Renal cortical epithelial cell (primary cell): ENCODE data around the gene NFIA. TPM values are rescaled to one million over a fixed set of nuclear protein-coding genes. Genes with fewer than 3 reads are reported as not detected.

Source experiments
- DNase-seq: peaks from one replicate; pipeline ENCODE4 v3.0.0-alpha.2; 2011; ENCODE audit warnings: low read depth
- total RNA-seq: library from RNA; depleted of rRNA; stranded (reverse); fragments of >200 nt; gene quantifications from 2 replicates; pipeline ENCODE4 v1.2.3, GENCODE V29; 2014

Gene NFIA
- total RNA-seq, 1 donor from 2014 or later, result 8.2 TPM

GRCh38 chr1:61330571-61330970, 248.2 kb downstream of the NFIA start:
- no peak for DNase-seq

DNA sequence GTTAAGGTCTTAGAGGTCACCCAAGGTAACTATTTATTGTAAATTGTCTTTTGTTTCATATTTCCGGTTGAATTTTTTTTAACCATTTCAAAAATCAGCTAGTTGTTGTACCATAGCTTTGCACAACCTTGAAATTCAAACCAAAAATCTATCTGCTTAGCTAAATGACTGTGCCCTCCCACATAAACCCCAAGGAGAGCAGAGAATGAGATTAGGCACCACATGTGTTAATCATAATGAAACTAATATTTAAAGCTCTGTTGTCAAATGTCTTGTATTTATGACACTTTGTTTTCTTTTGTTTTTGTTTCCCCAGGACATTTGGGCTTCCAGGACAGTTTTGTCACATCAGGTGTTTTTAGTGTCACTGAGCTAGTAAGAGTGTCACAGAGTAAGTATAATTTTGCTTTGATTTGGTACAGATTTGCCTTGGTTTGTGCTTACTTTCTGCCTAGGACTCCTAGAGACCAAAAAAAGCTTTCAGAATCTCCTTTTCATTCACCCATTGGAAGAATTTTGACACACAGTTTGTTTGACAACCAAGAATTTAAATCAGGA, 249.9 kb downstream of the NFIA start:
- DNase-seq, result no peak

- DNase-seq, result no peak
Measured at GRCh38 chr1:61332796-61333195, 250.4 kb downstream of the NFIA start.

DNA sequence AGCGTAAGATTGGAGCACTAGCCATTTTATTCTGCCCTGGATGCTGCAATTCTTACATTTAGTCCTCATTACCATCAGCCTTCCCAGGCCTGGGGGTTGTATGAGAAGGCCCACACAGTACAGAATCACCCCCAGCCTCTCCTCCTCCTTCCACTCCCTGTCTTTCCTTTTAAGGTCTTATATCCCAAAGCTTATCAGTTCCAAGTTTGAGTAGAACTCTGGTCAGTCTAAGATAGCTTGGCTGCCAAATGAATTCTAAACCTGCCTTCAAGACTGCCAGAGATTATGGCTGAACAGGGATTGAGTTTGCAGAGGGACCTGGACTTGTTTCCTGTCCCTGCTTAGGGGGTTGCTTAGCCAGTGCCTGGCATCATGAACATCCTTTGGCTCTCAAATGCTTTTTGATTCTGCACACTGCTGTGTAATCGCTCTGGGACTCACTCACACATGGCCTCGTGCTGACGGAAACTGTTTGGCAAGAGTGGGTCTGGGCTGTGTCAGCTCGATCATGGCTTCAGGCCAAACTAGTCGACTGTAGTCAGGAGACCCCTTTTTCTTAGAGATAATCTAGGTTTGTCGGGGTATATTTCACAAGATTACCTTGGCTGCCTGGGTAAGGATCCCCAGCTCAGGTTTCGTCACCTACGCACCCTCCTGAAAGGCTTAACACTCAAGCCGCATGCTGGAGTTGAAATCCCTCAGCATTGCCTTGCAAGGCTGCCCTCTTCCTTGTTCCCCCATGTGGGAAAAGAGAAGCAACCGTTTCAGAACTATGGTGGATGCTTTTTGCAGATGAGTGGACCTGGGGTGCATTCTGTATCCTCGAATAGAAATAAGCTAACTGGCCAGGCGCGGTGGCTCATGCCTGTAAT, 252.6 kb downstream of the NFIA start:
- no peak for DNase-seq

GRCh38 chr1:61337037-61337436, 254.7 kb downstream of the NFIA start:
- peak; percentile 29 for DNase-seq

- DNase-seq, result no peak
Measured at GRCh38 chr1:61337441-61337951, 255.1 kb downstream of the NFIA start.

DNA sequence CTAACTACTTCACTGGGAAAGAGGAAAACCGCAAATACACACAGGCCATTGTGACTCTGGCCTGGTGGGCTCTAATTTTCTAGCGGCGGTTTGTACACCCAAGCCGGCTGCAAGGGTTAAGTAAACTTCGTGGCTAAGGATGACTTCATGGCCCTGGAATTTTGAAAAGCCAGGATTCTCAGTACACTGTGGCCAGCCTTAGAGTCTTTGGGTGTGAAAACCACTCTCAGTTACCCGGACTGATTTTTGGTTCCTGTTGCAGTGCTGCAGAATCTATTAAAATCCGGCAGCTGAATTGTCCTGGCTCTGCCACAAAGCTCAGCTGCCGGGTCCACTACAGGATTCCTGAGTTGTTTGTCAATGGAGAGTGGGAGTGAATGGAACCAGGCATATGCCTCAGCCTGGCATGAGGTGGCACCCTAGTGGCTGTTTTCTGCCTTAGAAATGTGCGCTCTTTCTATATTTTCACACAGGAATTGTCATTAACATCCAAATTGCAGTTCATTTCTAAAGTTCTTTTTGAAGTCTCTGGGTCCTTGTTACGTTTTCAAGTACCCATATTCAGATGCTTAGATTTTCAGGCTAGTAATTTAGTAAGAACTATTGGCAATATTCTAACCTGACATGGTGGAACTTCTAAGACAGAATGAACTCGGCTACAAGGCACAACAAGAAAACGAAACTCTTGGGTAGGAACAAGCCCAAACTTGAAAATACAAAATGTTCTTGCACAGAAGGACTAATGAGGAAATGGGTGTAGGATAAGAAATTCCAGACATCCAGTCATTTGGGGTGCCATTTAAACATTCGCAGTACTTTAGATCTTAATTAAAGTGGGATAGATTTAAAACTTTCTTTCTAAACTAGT, 255.9 kb downstream of the NFIA start:
- DNase-seq, result peak; percentile 96

- DNase-seq, result no peak
Measured at GRCh38 chr1:61338899-61339298, 256.5 kb downstream of the NFIA start.

DNA sequence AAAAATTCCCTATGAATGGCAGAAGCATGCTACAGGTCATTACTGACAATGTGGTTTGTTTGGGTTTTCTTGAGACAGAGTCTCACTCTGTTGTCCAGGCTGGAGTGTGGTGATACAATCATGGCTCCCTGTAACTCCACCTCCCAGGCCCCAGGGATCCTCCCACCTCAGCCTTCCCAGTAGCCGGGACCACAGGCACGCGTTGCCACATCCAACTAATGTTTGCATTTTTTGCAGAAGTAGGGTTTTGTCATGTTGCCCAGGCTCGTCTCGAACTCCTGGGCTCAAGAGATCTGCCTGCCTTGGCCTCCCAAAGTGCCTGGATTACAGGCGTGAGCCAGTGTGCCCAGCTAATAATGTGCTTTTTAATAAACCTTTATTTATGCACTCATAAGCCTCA, 259.1 kb downstream of the NFIA start:
- DNase-seq, result no peak

DNA sequence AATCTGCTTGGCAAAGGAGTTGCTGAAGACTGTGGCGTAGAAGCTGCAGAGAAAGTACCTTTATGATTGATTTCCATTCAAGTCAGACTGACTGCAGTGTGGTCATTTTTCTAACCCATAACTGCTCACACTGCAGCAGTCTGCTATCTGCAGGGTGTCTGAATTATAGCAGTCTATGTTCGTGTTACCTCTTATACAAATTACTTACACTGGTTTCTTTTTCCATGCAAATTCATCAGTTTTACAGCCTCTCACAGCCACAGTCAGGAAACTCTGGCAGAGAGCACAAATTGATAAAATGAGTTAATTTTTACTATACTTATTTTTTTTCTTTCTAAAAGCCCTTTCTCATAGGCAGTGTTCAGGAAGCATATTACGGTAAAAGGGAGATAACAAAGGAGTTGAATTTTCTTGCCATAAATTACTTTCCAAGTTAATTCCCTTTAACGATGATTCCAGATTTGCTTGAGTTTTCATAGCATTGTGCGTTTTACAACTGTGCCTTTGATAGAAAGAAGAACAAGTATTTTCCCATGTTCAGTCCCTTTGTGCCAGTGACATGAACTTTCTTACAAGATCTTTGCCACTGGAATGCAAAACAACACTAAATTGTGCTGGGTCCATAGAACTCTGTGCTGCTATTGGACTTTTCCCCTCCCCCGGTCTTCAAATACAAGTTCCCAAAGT, 261.5 kb downstream of the NFIA start:
- no peak for DNase-seq

DNA sequence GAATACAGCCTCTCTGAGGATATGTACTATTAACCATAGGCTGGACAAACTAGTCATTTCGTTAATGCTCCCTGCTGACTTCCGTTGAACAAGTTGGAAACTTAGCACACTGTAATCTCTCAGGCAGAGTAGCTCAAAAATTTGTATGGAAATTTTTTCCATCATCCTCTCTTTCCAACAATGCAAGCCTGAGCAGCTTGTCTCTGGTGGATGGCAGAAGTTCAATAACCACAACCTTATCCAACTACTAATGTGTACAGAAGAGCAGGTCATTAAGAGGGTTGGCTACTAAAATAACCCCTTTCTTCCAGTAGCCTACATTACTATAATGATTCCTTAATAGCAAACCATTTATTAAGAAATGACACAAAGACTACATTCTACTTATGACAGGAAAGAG, 262.3 kb downstream of the NFIA start:
- no peak for DNase-seq

DNA sequence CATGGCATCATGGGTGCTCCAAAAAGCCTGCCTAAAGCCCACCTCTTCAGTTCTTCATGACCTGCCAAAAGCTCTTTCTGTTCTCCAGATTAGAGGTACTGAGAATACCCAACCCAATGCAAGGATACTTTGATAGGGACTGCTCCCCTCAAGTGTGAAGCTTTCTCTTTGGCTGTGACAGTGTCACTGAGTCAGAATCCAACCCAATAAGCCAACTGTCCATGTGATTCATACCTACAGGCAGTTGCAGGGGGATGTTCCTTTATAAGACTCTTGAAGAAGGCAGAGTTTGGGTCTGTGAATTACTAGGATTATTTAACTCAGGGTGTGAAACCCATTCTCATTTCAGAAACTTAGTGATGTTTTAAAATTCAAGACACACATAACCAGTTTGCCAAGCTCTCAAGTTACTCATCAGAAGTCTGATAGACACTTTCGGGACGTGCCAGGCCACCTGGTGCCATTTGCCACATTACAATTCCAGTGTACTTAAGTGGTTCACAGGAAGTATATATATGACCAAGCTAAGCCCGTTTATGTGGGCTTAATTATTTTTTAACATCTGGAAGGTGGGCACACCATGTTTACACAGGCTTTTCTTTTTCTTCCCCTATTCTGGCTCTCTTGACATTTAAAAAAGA, 265.8 kb downstream of the NFIA start:
- no peak for DNase-seq

DNA sequence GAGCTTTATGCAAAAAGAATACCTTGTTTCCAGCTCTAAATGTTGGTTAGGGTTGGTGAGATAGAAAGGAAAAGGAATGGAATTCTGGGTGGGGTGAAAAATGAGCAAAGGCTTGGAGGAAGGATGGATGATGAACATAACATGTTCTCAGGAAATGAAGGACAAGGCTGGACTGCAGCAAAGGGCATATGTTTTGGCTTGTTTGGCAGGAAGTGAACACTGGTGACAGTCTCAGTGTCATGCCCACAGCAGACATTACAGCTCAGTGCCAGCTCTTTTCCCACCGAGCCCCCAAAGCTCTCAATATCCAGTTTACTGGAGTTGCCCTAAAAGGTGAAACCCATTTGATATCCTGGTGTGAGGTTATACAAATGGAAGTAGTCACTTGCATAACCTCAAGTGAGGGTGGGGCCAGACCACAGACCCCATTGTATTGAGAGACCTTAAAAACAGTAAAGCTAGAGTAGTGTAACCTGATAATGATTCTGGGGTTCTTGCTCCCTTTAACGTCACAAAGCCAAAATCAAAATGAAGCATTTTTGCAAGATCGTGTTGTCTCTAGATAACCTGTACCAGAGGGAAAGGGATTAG, 270.6 kb downstream of the NFIA start:
- no peak for DNase-seq

DNA sequence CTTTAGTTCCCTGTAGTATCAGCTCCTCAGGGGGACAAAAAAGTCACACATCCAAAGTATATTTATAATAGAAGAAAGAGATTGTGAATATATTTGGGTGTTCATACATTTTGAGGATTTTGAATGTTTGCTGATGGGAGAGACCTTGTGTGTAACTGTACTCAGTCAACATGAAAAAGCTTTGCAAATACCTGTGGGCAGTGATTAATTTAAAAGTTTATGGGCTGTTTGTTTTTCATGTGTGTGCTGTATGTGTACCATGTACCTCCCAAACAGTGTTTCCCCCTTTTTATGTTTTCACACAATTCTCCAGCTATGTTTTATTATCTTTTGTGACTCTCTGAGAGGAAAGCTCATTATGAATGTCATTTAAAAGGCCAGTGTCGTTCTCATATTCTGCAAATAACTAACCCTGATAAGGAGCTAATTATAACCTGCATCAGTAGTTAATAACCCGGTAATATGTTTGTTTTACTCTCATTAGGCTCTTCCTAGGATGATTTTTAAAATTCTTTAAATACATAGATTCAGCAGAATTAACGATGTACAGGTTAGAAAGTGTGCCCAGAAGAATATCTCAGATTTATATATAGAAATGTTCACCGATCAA, 271.5 kb downstream of the NFIA start:
- no peak for DNase-seq

DNA sequence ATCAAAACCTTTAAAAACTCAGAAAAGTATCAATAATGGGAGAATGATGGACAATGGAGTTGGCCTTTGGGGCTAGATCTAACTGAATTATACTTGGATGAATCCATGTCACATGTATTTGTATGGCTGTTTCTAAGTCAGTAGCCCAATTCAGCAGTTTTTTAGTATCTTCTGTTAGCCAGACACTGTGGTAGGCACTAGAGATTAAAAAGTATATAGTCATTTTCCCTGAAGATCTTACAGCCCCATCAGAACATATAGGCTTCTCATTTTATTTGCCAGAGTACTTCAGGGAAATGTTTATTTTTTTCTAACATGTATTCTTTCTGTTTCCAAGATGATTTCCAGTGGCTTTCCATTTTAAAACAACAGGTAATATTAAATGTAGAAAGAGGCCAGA, 273.7 kb downstream of the NFIA start:
- DNase-seq, result no peak

DNA sequence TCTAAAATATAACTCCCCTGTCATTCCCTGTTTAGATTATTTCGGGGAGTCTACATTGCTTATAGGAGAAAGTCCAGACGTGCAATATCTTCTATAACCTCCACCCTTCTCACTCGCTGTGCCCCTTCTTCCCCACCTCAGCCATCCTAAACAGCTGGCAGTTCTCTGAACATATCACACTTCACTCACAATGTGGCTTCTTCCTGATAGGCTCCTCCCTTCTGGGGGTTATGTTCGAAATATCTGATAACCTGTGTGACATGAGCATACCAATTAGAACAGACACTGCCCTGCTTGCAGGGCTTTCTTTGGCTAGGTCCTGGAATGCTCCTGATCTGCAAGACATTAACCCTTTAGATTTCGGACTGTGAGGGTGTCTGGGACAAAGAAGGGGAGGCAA, 274.6 kb downstream of the NFIA start:
- DNase-seq, result no peak

DNA sequence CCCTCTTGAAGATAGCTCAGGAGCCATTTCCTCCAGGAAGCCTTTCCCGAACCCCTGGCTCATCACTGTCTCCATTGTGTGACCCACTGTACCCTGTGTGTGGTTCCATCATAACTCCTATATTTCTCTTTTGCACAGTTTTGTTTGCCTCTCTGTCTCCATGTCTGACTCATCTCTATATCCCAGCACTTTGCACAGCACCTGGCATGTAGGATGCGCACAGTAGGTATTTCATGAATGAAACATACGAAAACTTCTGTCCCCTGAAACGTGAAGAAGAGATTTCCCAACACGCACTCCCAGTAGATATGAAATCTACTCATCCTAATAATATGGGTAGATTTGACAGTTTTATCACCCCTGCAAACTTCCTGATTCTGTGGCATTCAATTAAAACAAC, 275.2 kb downstream of the NFIA start:
- no peak for DNase-seq

DNA sequence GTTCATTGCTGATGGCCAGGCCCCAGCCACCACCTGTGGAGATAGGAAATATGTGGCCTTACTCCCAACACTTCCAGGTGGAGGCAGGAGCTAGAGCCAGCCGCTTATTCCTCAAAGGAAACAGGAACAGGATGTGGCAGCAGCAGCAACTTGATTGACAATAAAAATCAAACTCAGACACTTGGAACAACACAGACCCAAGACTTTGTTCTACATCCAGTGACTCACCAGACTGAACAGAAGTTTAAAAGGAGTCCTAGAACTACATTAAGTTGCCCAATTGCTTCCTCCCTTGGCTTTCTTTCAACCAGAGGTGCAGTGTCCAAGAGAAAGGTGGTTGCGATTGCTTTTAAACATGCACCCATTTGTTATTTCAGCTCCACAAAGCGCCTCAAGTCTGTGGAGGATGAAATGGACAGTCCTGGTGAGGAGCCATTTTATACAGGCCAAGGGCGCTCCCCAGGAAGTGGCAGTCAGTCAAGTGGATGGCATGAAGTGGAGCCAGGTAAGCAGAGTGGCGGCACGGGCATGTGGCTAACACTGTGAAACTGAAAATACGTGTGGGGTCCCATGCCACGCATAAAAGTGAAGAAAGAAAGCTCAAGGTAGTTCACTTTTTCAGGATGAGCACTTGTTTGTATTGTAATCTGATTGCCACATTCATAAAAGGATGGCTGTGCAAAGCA, 276.6 kb downstream of the NFIA start:
- DNase-seq, result peak; percentile 85

DNA sequence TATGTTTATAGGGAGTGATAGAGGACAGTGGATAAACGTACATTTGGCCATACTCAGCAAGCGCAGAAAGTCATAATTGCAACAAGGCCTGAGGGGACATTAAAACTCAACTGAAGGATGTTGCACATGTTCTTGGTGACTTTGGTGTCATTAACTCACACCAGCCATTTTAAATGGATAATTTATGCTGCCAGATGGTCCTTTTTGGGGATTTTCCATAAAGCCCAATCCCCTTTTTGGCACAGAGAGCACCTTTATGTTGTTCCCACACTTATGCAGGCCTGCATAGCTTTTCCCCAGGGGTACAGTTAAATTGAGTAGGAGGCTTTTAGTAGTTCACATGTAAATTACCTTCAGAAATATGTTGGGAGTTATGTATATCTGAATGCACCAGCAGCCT, 279.6 kb downstream of the NFIA start:
- no peak for DNase-seq

DNA sequence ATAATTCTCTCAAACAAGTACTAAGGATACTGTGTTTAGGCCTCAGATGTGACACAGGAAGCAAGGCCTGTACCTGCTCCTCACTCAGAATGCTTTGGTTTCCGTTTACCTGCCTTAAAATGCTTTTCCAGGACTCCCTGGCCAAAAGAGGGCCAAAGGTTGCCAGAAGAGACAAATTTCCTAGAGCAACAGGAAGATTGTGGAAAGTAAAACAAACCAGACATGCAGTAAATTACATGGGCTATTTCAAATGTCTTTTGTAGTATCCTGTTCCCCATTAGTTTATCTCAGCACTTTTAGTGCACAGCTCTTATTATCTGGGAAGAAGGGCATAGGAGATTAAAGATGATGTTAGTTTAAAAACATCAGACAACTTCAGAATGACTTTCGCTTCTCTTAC, 280.0 kb downstream of the NFIA start:
- no peak for DNase-seq
